ENCODE data around the gene MAPKAPK2.

The MAPKAPK2 gene

GRCh38 chr1:206783506-206783905, 98.8 kb downstream of the MAPKAPK2 start:
- no peak for DNase-seq

All from NCI-H2171 treated with DMSO at 0.1 percent for 48 hours (cell line).